Fibroblast of peridontal ligament (primary cell): ENCODE measurements around the gene NOS1.
"Not testable (repeated sequence)": the region's sequence is repeated elsewhere in the genome, so short reads cannot be mapped to it uniquely, and the experiment has no call there.

Experiments used
- DNase-seq: peaks from one replicate; pipeline ENCODE4 v3.0.0-alpha.2; 2010; ENCODE audit errors: extremely low read depth

The NOS1 gene

DNA sequence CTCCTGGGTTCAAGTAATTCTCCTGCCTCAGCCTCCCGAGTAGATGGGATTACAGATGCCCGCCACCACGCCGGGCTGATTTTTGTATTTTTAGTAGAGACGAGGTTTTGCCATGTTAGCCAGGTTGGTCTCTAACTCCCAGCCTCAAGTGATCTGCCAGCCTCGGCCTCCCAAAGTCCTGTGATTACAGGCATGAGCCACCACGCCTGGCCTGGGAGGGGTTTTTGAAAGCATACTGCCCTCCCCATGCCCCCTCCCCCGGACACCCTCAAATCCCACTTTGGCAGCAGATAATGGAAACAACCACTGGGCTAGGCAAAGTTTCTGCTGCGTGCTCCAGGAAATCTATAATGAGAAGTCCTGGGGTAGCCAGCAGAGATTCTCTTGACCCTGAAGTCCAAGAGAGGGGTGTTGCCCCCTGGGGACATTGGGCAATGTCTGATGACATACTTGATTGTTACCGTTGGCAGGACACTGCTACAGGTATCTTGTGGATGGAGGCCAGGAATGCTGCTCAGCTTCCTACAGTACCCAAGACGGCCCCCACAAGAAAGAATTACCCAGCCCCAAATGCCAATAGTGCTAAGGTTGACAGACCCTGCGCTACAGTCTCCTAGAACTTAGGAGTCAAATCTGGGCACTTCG, 152.5 kb downstream of the NOS1 start:
- no peak for DNase-seq

DNA sequence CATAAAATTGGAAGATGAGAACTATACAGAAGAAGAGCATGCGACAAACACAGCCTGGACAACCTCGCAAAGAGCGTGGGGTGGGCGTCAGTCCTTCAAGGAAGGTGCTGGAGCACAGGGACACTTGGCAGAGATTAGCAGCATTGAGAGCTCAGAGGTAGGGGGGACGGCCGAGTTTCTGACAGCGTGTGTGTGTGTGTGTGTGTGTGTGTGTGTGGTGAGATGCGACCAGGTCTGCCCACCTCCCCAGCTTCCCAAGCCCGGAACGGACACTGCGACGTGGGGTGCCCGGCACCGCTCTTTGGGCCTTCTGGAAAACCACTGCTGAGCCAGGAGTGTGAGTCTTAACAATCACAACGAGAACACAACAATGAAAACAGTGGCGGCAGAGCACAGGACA, 153.2 kb downstream of the NOS1 start:
- no peak for DNase-seq

DNA sequence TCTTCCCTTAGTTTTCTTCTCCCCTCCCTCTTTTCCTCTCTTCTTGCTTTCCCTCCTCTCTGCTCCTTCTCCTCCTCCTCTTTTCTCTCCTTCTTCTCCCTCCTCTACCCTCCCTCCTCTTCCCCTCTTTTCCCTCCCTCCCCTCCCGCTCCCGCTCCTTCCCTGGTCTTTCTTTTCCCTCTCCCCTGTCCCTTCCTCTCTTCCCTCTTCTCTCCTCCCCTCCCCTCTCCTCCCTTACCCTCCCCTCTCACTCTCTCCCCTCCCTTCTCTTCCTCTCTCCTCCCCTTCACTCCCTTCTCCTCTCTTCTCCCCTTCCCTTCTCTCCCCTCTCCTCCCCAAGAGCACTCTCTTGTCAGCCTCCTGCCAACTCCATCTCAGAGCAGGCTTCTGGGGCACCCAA, 153.8 kb downstream of the NOS1 start:
- DNase-seq = no peak

DNA sequence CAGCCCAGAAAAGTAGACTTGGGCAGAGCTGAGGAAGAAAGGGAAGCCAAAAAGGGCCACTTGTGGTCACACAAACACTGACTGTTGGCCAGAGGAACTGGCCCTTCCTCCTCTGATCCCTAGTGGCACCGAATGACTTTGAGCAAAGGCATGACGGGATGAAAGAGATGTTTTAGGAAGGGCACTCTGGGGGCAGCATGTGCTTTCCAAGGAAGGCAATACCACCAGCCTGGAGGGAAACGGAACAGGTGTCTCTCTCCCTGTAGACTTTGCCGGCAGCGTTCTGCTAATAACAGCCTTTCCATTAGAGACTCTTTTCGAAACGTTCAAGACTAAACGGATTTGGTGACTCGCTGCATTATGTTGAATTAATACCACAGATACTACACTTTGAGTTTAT, 158.9 kb downstream of the NOS1 start:
- no peak for DNase-seq

DNA sequence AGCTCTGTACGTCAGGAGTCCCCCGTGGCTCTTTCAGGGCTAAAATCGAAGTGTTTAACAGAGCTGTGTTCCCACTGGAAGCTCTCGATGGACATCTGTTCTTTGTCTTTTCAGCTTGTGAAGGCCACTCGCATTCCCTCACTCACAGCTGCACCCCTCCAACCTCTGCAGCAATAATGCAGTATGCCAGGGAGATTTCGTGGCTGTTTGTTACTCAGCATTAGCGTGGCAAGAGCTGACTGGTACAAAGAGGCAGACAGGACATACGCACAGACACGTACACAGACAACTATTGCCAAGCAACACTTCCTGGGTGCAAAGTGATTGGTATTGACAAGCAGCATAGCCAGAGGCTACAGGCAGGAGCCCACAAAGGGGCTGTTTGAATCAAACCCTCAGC, 159.4 kb downstream of the NOS1 start:
- no peak for DNase-seq

DNA sequence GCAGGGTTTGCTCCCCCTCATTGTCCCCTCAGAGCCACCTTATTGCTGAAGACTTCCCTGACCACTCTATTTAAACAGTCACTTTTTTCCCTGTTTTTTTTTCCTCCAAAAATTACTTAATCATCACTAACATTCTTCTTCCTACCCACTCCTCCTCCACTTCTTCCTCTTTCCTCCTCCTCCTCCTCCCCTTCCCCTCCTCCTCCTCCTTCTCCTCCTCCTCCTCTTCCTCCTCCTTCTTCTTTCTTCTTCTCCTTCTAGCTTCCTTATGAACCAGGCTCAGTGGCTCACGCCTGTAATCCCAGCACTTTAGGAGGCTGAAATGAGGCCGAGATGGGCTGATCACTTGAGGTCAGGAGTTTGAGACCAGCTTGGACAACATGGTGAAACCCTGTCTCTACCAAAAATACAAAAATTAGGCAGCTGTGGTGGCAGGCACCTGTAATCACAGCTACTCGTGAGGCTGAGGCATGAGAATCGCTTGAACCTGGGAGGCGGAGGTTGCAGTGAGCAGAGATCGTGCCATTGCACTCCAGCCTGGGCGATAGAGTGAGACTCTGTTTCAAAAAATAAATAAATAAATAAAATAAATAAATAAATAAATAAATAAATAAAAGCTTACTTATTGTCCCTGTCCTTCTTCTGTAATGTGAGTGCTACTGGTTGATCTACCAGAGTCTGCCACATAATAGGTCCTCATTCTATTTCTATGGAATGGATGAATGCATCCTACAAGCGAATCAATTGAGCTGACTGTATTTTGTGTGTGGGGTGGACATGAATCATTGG, 161.3 kb downstream of the NOS1 start:
- DNase-seq = not testable (repeated sequence)

DNA sequence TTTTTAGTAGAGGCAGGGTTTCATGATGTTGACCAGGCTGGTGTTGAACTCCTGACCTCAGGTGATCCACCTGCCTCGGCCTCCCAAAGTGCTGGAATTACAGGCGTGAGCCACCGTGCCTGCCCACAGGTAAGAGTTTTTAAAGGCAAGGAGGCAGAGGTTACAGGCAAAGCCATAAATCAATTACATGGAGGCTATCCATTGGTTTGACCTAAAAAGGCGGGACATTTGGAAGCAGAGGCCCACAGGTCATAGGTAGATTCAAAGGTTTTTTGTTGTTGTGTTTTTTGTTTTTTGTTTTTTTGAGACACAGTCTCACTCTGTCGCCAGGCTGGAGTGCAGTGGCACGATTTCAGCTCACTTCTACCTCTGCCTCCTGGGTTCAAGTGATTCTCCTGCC, 165.1 kb downstream of the NOS1 start:
- DNase-seq = not testable (repeated sequence)

DNA sequence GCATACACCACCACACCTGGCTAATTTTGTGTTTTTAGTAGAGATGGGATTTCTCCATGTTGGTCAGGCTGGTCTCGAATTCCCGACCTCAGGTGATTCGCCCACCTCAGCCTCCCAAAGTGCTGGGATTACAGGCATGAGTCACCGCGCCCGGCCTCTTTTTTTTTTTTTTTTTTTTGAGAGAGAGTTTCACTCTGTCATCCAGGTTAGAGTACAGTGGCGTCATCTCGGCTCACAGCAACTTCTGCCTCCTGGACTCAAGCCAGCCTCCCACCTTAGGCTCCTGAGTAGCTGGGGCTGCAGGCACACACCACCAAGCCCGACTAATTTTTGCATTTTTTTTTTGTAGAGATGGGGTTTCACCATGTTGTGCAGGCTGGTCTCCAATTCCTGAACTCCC, 166.4 kb downstream of the NOS1 start:
- DNase-seq = not testable (repeated sequence)

DNA sequence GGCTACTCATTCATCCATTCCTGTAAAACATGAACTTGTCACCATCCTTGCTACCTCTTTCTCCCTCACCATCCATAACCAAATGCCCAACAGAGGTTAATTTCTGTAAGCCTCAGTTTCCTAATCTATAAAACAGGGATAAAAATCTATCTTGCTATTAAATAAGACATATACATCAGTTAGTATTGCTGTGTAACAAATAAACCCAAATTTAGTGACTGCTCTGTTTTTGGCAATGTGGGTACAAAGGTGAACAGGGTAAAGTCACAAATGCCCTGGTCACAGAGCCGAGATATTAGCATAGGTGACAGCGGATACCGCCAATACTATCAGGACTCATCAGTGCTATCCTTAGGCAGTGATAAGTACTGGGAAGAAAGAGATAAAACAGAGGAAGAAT, 167.5 kb downstream of the NOS1 start:
- no peak for DNase-seq

DNA sequence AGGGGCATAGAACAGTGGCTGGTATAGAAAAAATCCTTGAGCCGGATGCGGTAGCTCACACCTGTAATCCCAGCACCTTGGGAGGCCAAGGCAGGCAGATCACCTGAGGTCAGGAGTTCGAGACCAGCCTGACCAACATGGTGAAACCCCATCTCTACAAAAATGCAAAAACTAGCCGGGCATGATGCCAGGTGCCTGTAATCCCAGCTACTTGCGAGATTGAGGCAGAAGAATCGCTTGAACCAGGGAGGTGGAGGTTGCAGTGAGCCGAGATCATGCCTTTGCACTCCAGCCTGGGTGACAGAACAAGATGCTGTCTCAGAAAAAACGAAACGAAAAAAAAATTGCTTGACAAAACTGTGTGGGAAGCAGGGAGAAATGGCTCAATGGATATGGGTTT, 168.8 kb downstream of the NOS1 start:
- not testable (repeated sequence) for DNase-seq

DNA sequence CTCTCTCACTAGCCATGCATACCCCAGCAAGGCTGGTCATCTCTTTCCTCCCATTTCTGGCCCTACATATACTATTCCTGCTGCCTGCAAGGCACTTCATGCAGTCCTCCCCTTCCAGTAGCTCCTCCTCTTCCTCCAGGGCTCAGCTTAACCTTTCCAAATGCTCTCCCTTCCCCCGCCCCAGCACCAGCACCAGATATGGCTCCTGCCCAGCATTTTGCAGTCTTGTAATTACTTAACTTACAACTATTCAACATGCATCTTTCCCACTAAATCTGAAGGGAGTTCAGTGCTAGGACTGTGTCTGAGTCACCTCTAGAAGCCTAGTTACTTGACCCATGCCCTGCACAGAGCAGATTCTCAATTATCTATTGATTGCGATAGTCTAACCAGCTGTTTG, 169.4 kb downstream of the NOS1 start:
- no peak for DNase-seq

DNA sequence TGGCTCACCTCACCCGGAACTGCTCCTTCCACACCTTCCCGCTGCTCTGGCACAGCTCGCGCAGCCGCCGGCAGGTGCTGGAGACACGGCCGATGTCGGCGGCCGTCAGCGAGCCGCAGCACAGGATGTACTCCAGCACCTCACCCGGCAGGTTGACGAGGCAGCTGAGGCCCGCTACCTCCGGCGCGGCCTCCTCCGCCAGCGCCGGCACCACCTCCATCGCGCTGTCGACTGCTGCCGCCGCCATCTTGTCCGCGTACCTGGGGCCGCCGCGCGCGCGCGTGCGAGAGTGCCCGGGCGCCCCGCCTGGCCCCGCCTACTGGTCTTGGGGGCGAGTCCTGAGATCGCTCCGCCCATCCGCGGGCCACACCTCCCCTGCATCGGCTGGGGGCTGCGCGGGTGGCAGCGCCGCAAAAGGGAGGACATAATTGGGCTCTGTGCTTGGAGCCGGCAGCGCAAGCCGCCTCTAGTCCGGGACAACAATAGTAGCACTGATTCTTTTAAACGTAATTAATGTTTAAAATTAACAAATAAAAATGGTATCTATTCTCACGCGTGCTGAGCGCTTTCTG, 171.1 kb downstream of the NOS1 start, which contains the start of gene FBXO21:
Gene FBXO21, minus strand, starts transcription at position 261 of the 572 bp plus-strand sequence. Its CDS starts 14 bp downstream, at position 247.
- DNase-seq = peak; percentile 67

DNA sequence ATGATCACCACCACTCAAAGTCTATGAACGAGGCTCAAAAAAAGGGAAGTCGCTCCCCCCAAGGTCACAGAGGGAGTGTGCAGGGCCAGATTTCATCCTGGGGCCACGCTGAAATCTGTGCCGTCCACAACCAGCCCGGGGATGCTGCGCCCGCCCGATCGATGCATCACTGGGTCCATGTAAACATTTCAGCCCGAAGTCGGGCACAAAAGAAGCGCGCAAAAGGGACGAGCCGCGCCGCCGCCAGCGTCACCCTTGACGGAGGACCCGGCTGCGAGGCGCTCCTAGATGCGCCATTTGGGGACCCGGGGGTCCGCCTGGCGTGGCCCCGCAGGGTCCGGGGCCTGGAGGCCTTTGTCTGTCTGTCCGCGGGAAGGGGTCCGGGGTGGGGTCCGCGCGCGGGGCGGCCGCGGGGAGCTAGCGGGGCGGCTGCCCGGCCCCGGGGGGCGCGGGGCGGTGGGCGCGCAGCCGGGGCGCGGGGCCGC, 171.7 kb downstream of the NOS1 start:
- DNase-seq = peak; percentile 29

DNA sequence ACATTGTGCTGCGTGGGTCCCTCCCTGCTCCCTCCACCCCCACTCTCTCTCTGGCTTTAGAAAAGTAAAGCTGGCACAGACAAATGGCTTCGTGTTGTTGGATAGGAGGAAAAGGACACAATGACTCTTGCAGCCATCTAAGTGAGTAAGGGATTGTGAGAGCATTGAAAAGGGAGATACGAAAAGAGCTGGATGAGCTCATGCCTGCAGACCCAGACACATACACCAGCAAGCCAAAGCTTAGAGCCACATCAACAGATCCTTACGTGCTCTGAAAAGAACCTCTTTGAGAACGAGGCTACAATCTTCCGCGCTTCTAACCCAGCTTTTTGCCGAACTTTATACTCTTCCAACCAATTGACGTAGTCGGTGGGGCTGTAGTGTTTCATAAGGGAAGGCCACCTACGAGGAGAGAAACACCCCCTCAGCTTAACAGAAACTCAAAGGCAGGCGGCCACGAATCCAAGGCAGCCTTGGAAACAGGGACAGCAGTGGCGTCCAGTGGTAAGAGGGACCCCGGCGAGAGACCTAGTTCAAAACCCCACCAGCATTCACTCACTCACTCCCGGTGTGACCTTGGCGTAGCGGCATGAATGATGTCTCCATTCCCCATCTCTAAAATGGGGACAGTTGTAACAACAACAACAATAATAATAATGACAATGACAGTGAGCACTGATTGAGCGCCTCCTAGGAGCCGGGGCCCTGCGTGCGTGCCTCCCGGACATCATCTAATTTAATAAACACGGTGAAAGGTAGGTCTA, 172.3 kb downstream of the NOS1 start:
- DNase-seq = peak; percentile 66

DNA sequence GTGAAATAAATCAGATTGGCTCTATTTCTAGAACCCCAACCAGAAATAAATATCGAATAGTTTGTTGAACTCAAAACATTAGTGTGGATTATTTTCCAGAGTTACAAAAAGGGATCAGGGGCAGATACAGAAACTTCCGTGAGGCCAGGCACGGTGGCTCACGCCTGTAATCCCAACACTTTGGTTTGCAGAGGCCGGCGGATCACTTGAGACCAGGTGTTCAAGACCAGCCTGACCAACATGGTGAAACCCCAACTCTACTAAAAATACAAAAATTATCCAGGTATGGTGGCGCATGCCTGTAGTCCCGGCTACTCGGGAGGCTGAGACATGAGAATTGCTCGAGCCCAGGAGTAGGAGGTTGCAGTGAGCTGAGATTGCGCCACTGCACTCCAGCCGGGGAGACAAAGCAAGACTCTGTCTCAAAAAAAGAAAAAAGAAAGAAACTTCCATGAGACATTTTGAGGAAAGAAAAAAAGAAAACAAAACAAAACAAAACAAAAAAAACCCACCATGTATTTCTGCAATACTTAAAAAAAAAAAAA, 173.2 kb downstream of the NOS1 start:
- DNase-seq = no peak

DNA sequence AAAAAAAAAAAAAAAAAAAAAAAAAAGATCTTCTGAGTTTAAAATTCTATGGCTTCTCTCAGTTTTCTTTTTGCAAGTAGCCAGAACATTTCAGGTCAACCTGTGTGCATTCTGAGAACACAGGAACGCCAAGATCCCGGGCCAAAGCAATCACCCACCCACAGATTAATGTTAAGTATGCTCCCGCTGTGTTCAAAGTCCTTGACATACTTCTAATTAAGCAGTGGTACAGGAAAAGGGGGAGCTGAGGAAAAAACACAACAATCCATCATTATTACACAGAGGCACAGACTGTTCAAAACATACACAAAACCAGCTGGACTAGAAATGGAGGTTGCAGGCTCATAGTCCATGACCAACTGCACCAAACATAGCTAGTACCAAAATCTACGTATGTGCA, 174.0 kb downstream of the NOS1 start:
- DNase-seq = no peak

DNA sequence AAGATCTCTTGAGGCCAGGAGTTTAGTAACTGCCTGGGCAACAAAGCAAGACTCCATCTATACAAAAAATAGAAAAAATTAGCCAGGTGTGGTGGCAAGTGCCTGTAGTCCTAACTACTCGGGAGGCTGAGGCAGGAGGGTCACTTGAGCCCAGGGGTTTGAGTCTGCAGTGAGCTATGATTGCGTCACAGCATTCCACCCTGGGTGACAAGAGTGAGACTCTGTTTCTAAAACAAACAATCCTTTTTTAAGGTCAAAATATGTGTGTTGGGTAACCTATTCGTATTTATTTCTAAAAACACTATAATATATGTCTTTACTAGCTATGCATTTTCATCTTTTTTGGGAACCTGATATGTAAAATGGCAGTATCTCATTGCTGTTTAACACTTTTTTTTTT, 178.6 kb downstream of the NOS1 start:
- no peak for DNase-seq

DNA sequence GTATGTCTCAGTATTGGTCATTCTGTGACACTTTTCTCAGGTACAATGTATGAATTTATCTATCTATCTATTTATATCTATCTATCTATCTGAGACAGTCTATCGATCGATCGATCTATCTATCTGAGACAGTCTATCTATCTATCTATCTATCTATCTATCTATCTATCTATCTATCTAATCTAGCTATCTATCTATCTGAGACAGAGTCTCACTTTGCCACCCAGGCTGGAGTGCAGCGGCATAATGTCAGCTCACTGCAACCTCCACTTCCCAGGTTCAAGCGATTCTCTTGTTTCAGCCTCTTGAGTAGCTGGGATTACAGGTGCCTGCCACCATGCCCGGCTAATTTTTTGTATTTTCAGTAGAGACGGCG, 180.0 kb downstream of the NOS1 start:
- not testable (repeated sequence) for DNase-seq

DNA sequence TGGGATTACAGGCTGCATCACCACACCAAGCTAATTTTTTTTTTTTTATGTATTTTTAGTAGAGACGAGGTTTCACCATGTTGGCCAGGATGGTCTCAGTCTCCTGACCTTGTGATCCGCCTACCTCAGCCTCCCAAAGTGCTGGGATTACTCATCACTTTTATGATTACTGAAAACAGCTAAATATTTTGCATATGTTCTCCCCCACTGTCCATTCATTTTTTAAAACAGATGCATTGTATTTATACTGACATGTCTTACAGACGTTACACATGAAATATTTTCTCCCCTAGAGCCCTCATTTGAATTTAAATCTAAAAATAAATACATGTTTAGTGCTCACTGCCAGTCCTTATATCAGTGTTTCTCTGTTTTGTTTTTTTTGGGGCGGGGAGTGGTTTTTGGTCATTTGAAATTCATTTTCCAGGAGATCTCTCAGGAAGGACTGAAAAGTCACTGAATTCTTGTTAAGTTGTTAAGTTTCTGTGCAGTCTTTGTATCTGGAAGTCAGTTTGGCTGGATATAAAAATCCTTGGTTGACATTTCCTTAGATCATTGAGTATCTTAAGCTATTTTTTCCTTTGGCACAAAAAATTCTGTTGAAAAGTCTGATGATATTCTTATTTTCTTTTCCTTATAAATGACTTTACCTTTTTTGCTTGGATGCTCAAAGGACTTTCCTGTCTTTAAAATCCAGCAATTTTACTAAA, 180.5 kb downstream of the NOS1 start:
- no peak for DNase-seq

DNA sequence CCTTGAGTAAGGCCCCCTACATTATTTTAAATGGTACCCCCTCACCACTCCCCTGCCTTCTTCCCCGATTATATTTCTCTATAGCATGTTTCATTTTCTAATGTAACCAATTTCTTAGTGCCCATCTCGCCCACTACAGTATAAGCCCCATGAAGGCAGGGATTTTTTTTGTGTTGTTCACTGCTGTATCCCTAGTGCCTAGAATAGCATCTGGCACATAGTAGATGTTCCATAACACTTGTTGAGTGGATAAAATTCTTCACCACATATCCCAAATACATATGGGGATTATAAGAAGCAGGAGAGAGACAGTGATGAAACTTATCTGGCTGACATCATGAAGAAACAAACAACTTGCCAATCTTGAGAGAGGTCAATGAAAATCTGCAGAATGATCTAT, 182.7 kb downstream of the NOS1 start:
- no peak for DNase-seq

DNA sequence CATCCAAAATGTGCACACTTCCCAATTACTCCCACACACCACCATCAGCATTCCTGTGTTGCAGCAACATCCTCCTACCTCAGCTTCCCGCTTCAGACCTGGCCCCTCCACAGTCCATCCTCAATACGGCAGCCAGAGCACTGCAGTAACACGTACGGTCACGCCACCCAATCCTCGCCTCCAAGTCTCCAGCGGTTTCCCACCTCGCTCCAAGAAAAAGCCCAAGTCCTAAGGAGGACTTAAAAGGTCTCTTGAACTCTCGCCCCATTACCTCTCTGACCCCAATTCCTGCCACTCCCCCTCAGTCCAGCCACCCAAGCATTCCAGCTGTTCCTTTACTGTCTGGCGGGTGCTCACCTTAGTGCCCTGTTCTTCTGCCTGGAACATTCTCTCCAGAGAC, 183.1 kb downstream of the NOS1 start:
- no peak for DNase-seq
